ENCODE data around the gene GOLGA6L10.
"Not testable (repeated sequence)": the region's sequence is repeated elsewhere in the genome, so short reads cannot be mapped to it uniquely, and the experiment has no call there.

GOLGA6L10 gene

GRCh38 chr15:82342632-82343374 is 6.5 kb downstream of the GOLGA6L10 start:
- peak; percentile 28 for DNase-seq

- not testable (repeated sequence) for DNase-seq
Measured at GRCh38 chr15:82338573-82338972, 10.7 kb downstream of the GOLGA6L10 start.

- DNase-seq = not testable (repeated sequence)
Measured at GRCh38 chr15:82338053-82338452, 11.2 kb downstream of the GOLGA6L10 start.

DNA sequence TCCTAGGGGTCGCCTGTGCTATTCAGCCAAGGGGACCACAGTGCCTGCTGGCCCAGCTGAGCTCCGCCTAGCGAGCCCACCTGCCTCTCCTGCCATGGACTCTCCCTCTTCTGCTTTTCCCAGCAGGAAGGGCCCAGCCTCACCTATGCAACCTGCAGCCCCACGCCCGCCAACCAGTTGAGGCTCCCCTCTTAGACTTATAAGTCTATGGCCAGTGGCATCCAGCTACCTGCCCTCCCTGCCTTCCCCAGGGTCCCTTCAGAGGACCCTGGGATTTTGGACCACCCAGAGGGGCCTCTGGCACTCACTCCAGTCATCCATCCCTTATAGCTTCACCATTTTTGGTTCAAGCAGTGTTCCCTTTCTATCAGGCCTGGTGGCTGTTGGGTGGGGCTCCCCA is 12.2 kb downstream of the GOLGA6L10 start:
- DNase-seq = not testable (repeated sequence)

DNA sequence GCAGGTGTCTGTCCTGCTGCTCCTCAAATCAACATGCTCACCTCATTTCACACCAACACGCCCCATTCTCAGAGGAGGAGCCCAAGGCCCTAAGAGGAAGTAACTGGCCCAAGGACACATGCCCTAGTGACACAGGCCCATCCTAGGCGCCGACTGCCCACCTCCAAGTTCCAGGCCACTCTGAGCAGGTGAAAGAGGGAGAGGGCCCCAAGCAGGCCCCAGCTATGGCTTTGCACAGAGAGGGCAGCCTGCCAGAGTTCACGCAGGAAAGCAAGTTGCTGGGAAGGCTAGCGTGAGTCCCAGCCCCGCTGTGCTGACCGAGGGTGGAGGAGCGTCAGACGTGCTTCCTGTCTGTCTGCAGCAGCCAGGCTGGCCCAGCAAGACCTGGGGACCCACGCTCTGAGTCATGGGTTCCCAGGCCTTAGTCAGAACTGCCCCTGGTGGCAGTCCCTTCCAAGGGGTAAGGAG is 13.1 kb downstream of the GOLGA6L10 start:
- DNase-seq = not testable (repeated sequence)

- DNase-seq = not testable (repeated sequence)
Measured at GRCh38 chr15:82335006-82335405, 14.3 kb downstream of the GOLGA6L10 start.

GRCh38 chr15:82334554-82334932 is 14.7 kb downstream of the GOLGA6L10 start:
- DNase-seq = not testable (repeated sequence)

- DNase-seq = not testable (repeated sequence)
Measured at GRCh38 chr15:82333603-82334553, 15.4 kb downstream of the GOLGA6L10 start.

DNA sequence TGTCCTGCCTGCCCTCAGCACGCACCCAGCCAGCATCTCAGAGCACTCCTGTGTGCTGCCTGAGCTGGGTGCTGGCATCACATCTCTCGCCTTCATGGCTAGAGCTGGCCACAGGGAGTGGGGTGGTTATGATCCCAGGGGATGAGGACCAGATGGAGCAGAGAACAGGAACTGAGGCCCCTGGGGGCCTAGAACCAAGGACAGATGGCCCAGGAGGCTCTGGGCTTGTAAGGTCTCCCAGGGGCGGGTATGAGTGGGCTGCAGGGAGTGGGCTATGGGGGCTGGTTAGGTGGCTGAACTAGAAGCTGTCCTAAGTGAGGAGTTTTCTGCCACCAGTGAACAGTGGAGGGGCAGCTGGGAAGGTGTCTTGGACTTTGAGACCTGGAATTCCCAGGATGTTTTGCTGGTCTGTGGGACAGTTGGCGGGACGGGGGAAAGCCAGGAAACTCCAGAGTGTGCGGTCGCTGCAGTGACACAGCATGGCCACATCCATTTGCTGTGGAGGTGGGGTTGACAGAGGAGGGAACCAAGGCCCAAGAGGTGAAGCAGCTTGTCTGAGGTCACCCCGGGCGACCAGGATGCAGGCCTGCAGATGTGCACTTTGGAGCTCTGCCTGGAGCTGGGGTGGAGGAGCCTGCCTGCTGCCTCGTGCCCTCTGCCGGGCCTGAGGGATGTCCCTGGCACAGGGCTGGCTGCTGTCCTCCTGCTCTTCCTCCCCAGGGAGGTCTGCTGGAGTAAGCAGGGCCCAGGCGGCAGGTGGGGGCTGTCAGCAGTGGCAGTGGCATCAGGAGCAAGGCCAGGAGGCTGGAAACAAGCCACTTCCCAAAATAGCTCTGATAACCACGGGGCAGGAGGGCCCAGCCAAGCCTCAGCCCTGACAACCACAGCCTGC is 16.3 kb downstream of the GOLGA6L10 start:
- not testable (repeated sequence) for DNase-seq

DNA sequence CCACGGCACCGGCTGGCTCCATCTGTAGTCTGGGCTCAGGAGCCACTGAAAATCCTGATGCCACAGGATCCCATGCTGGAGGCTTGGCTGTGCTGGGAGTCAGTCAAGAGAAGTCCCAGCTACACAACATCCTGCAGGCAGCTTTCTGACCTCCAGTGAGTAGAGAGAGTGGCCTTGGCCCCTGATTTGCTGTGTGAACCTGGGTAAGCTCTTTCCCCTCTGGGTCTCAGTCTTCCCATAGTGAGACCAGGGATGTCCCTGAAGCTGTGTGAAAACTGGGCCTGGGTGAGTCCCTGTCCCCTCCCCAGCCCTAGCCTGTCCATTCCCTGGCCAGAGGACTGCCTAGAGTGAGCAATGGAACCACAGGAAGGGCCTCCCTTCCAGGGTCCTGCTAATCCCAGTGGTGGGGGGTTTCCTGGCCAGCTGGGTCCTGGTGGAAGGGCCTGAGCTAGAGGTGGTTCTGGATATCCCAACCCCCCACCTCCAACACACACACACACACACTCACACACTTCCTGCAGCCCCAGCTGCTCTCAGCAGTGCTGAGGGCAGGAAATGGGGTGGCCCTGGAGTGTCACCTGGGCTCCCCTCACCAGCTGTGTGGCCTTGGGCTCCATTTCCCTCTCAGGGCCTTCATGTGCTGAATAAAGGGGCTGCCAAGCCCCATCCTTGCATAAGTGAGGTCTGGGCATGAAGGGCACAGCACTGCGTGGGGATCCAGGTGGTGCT is 17.5 kb downstream of the GOLGA6L10 start:
- not testable (repeated sequence) for DNase-seq

- not testable (repeated sequence) for DNase-seq
Measured at GRCh38 chr15:82330921-82331320, 18.4 kb downstream of the GOLGA6L10 start.

DNA sequence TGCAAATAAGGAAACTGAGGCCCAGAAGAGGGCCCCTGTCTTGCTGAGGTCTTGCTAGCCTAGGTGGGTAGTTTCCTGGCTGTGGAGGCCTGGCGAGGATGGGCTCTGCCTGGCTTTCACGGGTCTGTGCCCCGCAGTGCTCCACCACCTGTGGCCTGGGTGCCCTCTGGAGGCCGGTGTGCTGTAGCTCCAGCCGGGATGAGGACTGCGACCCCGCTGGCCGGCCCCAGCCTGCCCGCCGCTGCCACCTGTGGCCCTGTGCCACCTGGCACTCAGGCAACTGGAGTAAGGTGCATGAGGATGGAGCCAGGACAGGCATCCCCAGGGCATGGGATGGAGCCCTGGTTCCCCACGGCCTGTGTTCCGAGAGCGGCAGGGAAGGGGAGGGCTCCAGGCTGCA is 20.2 kb downstream of the GOLGA6L10 start:
- DNase-seq = not testable (repeated sequence)

- DNase-seq = not testable (repeated sequence)
Measured at GRCh38 chr15:82327372-82327771, 21.9 kb downstream of the GOLGA6L10 start.

DNA sequence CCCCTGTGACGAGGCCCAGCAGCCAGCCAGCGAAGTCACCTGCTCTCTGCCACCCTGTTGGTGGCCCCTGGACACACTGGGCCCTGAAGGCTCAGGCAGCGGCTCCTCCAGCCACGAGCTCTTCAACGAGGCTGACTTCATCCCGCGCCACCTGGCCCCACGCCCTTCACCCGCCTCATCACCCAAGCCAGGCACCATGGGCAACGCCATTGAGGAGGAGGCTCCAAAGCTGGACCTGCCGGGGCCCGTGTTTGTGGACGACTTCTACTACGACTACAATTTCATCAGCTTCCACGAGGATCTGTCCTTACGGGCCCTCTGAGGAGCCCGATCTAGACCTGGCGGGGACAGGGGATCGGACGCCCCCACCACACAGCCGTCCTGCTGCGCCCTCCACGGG is 22.4 kb downstream of the GOLGA6L10 start:
- DNase-seq = not testable (repeated sequence)

DNA sequence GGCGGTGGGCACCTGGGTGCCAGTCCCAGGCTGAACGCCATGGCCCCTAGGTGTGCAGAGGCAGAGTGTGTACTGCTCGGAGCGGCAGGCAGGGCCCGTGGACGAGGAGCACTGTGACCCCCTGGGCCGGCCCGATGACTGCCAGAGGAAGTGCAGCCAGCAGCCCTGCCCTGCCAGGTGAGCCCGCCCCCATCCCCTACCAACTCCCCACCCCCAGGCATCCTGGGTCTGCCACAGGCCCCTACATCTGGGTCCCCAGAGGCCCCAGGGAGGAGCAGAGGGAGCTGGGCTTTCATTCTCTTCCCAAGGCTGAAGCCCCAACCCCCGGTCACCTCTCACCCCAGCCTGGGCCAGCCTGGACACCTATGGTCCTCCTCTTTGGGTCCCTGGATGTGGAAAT is 23.6 kb downstream of the GOLGA6L10 start:
- DNase-seq = not testable (repeated sequence)

DNA sequence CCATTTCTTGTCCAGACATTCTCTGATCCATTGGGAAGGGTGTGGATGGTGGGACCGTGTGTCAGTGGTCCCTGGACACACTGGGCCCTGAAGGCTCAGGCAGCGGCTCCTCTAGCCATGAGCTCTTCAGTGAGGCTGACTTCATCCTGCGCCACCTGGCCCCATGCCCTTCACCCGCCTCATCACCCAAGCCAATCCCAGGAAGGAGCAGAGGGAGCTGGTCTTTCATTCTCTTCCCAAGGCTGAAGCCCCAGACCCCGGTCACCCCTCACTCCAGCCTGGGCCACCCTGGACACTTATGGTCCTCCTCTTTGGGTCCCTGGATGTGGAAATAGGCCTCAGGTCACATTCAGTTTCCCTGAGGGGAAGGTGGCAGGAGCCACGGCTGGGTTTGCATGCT is 24.4 kb downstream of the GOLGA6L10 start:
- DNase-seq = not testable (repeated sequence)

- not testable (repeated sequence) for DNase-seq
Measured at GRCh38 chr15:82322488-82322887, 26.8 kb downstream of the GOLGA6L10 start.

- DNase-seq = not testable (repeated sequence)
Measured at GRCh38 chr15:82320861-82321260, 28.4 kb downstream of the GOLGA6L10 start.

- not testable (repeated sequence) for DNase-seq
Measured at GRCh38 chr15:82319522-82320278, 29.6 kb downstream of the GOLGA6L10 start.

- not testable (repeated sequence) for DNase-seq
Measured at GRCh38 chr15:82318281-82318680, 31.0 kb downstream of the GOLGA6L10 start.

DNA sequence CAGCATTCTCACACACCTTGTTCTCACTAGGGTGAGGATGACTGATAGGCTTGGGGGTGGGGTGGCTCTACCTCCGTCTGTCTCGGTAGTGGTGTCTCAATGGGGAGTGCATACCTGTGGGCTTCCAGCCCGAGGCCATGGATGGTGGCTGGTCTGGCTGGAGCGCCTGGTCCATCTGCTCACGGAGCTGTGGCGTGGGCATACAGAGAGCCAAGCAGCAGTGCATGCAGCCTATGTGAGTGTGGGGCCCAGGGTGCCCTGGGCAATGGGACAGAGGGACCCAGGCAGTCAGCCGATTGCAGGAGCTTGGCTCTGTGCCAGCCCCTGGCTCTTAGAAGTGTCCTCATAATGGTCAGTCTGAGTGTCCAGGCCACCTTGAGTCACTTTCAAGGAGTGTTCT is 31.8 kb downstream of the GOLGA6L10 start:
- DNase-seq = not testable (repeated sequence)
